ENCODE data around the gene UBL5. TPM values are rescaled to one million over a fixed set of nuclear protein-coding genes. Genes with fewer than 3 reads are reported as not detected.
"Not testable (repeated sequence)": the region's sequence is repeated elsewhere in the genome, so short reads cannot be mapped to it uniquely, and the experiment has no call there.

Gene UBL5
- total RNA-seq, 2 donors from 2014 or later: 316 to 384 TPM

GRCh38 chr19:9835507-9835949 is 7.8 kb downstream of the UBL5 start:
- H3K9ac ChIP-seq (ENCODE audit: low read depth in 2 of 2, low read length in 2 of 2): peak overlapping the region; percentile 76 to 83
- TF ChIP-seq CTCF (IDR thresholded peaks at IDR 0.05): no peak
- no peaks in the 10 kb centered on the region for H3K27me3 ChIP-seq
- H3K27ac ChIP-seq: no peak overlapping the region
- H3K4me3 ChIP-seq: peak overlapping the region; percentile 93
- no peaks in the 10 kb centered on the region for H3K36me3 ChIP-seq
- no peak for DNase-seq
- H3K9me3 ChIP-seq: no peaks in the 10 kb centered on the region
- intact Hi-C loops (cut with DNase I): no loop called here
- H3K4me1 ChIP-seq: no peaks in the 10 kb centered on the region

- no peaks in the 10 kb centered on the region for H3K9me3 ChIP-seq
- no peak for TF ChIP-seq CTCF (IDR thresholded peaks at IDR 0.05)
- H3K9ac ChIP-seq (ENCODE audit: low read depth in 2 of 2, low read length in 2 of 2): peak overlapping the region; percentile 76 to 83
- H3K36me3 ChIP-seq: no peaks in the 10 kb centered on the region
- no peak for DNase-seq
- H3K27me3 ChIP-seq: no peaks in the 10 kb centered on the region
- H3K4me1 ChIP-seq: no peaks in the 10 kb centered on the region
- intact Hi-C loops (cut with DNase I): no loop called here
- no peak overlapping the region for H3K27ac ChIP-seq
- peak overlapping the region; percentile 93 for H3K4me3 ChIP-seq
These were observed 8.3 kb downstream of the UBL5 start for GRCh38 chr19:9836021-9836420.

GRCh38 chr19:9838324-9838723 is 10.6 kb downstream of the UBL5 start:
- TF ChIP-seq CTCF (IDR thresholded peaks at IDR 0.05): no peak
- Histone ChIP-seq H3K36me3 (no peaks in the 10 kb centered on the region), H3K27me3 (no peaks in the 10 kb centered on the region), H3K9me3 (no peaks in the 10 kb centered on the region), H3K4me1 (no peaks in the 10 kb centered on the region), H3K27ac (no peak overlapping the region), H3K9ac (ENCODE audit: low read depth in 2 of 2, low read length in 2 of 2) (no peak overlapping the region), H3K4me3 (no peak overlapping the region)
- no peak for DNase-seq
- intact Hi-C loops (cut with DNase I): no loop called here

GRCh38 chr19:9839415-9839814 is 11.7 kb downstream of the UBL5 start:
- no peak overlapping the region for H3K27ac ChIP-seq
- DNase-seq: no peak
- TF ChIP-seq CTCF (IDR thresholded peaks at IDR 0.05): no peak
- no peak overlapping the region for H3K9ac ChIP-seq (ENCODE audit: low read depth in 2 of 2, low read length in 2 of 2)
- peaks cover 5% of the 10 kb centered on the region for H3K36me3 ChIP-seq
- H3K27me3 ChIP-seq: no peaks in the 10 kb centered on the region
- H3K9me3 ChIP-seq: no peaks in the 10 kb centered on the region
- no peak overlapping the region for H3K4me3 ChIP-seq
- intact Hi-C loops (cut with DNase I): no loop called here
- no peaks in the 10 kb centered on the region for H3K4me1 ChIP-seq

GRCh38 chr19:9842834-9843625 is 15.3 kb downstream of the UBL5 start:
- intact Hi-C loops (cut with DNase I): no loop called here
- no peak for TF ChIP-seq CTCF (IDR thresholded peaks at IDR 0.05)
- no peak for DNase-seq
- Histone ChIP-seq H3K36me3 (peaks cover 5% of the 10 kb centered on the region), H3K27ac (no peak overlapping the region), H3K4me3 (no peak overlapping the region), H3K4me1 (no peaks in the 10 kb centered on the region), H3K27me3 (no peaks in the 10 kb centered on the region), H3K9ac (ENCODE audit: low read depth in 2 of 2, low read length in 2 of 2) (no peak overlapping the region), H3K9me3 (no peaks in the 10 kb centered on the region)

GRCh38 chr19:9843626-9844273 is 16.0 kb downstream of the UBL5 start:
- H3K9me3 ChIP-seq; intact Hi-C loops (cut with DNase I); H3K36me3 ChIP-seq: not testable (repeated sequence)

More at GRCh38 chr19:9843626-9844273, 16.0 kb downstream of the UBL5 start:
- not testable (repeated sequence) for H3K4me3 ChIP-seq; H3K4me1 ChIP-seq; H3K9ac ChIP-seq (ENCODE audit: low read depth in 2 of 2, low read length in 2 of 2); DNase-seq; H3K27me3 ChIP-seq; H3K27ac ChIP-seq

Measured in colonic mucosa (tissue), 4 donors.